SKM-1 (cell line): Measurements from ENCODE around the gene NUDT14.

Experiments
- DNase-seq: peaks from one replicate; lab custom pipeline; 2025; ENCODE audit not compliant: unreplicated experiment; lab: John Stamatoyannopoulos, UW

NUDT14 gene

DNA sequence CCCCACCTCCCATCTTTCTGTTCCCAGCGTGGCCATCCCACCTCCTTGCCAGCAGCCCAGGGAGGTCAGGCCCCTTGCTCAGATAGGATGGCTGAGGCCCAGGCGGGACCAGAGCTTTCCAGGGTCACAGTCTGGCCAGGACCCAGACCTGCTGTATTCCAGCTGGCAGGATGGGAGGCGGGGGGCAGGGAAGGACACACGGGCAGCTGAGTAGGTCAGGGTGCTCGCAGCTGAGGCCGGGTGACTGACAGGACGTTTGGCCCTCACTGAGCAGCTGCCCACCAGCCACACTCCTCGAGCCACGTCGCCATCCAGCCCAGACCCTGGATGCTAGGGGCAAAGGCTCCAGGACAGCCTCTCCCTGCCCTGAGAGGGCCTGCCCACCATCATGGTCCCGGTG, 4.0 kb downstream of the NUDT14 start:
- no peak for DNase-seq

DNA sequence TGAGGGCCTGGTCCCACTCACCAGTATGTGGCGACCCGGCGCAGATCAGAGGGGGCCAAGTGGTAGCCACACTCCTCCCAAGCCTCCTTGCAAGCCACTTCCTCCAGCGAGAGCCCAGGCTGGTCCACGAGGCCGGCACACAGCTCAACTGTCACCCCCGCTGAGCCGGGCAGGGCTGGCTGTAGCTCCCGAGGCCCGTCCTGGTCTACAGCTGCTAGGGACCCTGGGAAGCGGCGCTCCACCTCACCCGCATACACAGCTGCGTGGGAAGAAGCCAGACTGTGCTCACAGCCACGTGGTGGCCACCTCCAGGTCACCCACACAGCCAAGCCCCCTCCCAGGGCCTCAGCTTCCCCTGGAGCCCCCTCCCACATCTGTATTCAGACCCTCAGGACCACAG, 4.6 kb downstream of the NUDT14 start:
- DNase-seq: no peak

- DNase-seq: no peak
Measured at GRCh38 chr14:105173901-105174894, 6.9 kb downstream of the NUDT14 start.

DNA sequence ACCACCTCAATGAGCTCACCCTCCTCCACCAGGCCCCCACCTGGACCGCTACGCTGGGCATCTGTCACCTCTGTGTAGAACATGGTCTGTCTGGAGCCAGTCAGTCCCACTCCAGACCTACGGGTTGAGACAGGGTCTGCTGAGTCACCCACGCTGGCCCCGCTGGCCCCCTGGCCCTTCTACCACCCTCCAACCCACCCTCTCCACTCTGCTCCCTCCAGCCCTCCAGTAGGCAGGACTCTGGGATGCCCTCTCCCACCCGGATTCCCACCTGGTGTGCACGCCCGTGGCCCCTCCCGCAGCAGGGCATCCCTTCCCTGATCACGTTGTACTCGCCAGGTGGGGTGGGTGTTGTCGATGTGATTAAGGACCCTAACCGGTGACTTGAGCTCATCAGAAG, 8.0 kb downstream of the NUDT14 start:
- no peak for DNase-seq

DNA sequence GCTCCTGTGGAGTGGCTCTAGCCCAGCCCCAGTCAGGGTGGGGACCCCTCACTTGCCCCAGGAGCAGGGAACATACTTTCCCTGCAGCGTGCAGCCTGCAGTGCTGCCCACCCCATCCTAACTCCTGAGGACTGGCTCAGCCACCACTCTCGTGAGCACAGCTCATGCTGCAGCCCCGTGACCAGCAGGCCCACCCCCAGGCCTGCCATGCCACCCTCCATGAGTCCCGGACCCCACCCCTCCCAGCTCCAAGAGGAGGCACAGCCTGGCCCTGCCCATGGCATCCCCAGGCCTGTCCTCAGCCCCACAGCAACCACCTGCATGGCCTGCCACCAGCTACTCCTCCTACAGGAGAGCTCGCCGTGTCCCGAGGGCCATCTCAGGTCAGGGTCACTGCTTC, 8.6 kb downstream of the NUDT14 start:
- DNase-seq: no peak

- DNase-seq: no peak
Measured at GRCh38 chr14:105171004-105171673, 10.0 kb downstream of the NUDT14 start.

GRCh38 chr14:105169776-105170655, 11.1 kb downstream of the NUDT14 start:
- no peak for DNase-seq

DNA sequence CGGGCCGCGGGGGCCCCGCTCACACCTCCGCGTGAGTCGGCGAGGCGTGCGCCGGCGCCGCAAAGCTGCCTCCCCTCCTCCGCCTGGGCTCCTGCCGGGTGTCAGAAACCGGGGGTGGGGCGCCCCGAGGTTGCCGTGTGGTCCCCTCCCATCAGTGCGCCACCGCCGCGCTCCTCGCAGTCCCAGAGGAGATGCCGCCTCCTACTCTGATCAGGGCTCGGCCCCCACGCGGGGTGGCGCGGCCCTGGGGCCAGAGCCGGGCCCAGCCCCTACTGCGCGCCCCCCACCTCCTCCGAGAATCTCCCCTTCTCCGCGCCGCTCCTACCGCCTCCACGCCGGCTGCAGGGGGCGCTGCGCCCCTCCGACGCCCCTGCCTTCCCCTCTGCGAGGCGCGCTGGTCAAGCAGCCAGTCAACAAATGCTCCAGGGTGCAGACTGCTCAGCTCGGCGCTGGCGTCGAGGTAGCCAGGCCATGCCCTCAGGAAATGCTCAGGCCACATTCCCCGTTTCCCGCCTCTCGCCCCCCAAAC, 12.1 kb downstream of the NUDT14 start:
- DNase-seq: no peak

- no peak for DNase-seq
Measured at GRCh38 chr14:105168496-105168978, 12.6 kb downstream of the NUDT14 start, which contains the start of gene JAG2. TSS of gene JAG2 (minus strand) at chr14:105168776. CDS start at chr14:105168420, 356 bp downstream.

DNA sequence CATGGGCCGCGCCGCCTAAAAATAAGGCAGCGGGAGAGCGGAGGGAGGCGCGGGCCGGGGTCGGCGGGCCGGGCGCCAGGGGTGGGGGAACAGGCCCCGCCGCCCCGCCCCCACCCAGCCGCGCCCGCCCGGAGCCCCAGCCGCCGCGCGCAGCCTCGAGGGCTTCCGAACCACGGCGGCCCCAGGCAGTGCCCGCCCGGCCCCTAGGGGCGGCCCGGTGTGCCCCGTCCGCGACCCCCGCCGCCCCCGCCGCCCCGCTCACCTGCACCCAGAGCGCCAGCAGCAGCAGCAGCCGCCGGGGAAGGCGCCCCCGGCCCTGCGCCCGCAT, 13.1 kb downstream of the NUDT14 start:
- DNase-seq: no peak

DNA sequence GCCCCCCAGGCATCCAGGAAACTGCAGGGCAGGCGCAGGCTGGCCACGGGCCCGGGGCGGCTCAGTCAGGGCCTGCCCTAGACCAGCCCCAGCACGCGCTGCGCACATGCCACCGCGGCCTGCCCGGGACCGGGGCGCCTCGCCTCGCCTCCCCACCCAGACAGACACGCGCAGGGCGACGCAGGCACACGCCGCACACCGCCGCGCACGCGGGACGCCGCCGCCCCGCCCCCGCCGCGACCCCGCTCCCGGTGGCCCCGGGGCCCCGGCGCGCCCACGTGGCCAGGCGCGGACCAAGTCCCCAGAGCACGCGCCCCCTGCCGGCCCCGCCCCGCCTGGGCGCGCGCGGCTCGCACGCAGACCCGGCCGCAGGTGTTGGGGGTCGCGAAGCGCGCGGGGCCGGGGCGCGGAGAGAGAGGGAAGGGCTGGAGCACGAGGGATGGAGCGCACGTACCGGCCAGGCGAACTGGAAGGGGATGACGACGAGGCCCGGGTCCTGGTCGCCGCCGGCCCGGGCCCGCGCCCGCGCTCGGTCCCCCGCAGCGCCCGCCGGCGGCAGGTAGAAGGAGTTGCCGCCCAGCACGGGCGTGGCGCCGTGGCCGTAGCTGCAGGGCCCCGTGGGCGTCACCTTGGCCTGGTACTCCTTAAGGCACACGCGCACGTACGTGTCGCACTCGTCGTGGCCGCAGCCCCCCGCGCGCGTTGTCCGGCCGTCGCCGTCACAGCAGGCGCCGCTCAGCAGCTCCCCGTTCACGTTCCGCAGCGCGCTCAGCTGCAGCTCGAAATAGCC, 13.6 kb downstream of the NUDT14 start:
- DNase-seq: no peak

- no peak for DNase-seq
Measured at GRCh38 chr14:105166571-105167302, 14.4 kb downstream of the NUDT14 start.

GRCh38 chr14:105165761-105166485, 15.2 kb downstream of the NUDT14 start:
- DNase-seq: no peak

- DNase-seq: no peak
Measured at GRCh38 chr14:105165134-105165704, 15.9 kb downstream of the NUDT14 start.

DNA sequence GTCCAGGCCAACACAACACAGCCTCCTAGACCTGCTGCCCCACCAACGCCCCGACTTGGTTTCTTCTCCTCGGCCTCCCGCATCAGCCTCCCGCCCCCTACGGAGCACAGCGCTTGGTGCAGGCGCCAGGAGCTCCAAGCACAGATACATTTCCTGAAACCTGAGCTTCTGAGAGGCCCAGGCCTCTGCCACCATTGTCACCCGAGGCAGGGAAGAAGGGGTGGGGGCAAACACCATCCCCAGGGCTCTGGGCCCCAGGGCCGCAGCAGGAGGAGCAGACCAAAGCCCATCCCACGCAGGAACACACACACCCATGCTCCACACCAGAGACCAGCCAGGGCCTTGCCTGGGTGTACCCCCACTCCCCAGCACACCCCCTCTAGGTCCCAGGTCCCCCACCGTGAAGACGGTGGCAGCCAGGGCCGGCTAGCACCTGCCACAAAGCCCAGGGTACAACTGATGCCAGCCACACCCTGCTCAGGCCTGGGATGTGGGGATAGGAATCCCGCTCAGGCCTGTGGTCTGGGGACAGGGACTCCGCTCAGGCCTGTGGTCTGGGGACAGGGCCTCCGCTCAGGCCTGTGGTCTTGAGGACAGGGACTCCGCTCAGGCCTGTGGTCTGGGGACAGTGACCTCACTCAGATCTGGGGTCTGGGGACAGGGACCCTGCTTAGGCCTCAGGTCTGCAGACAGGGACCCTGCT, 17.9 kb downstream of the NUDT14 start:
- DNase-seq: no peak

GRCh38 chr14:105162669-105162979, 18.5 kb downstream of the NUDT14 start:
- DNase-seq: no peak

GRCh38 chr14:105161964-105162668, 19.0 kb downstream of the NUDT14 start:
- no peak for DNase-seq
